ENCODE results near the gene ZNF784. TPM values are rescaled to one million over a fixed set of nuclear protein-coding genes. Genes with fewer than 3 reads are reported as not detected.

Gene ZNF784
- total and polyA plus RNA-seq, 2 of the 13 experiments (the other 11 are each of a cell fraction or from before 2014, with no cell fraction given) = 4.1 to 4.2 TPM

- no peak for TF ChIP-seq TRIM24 (CRISPR knock-in tag; IDR thresholded peaks at IDR 0.05)
- TF ChIP-seq IKZF4 (CRISPR knock-in tag; IDR thresholded peaks at IDR 0.05; ENCODE audit: borderline replicate concordance, low read depth, not compliant biosample characterization) = no peak
- TF ChIP-seq ZNF546 (CRISPR knock-in tag; conservative IDR thresholded peaks at IDR 0.05) = no peak
- no peak for TF ChIP-seq ZBTB40 (IDR thresholded peaks at IDR 0.05)
- no peak for TF ChIP-seq ZBTB40 (CRISPR knock-in tag; IDR thresholded peaks at IDR 0.05)
- TF ChIP-seq BORCS8-MEF2B (CRISPR knock-in tag; IDR thresholded peaks at IDR 0.05) = no peak
- TF ChIP-seq NAIF1 (CRISPR knock-in tag; IDR thresholded peaks at IDR 0.05; ENCODE audit: borderline replicate concordance) = no peak
- no peak for TF ChIP-seq ZNF512 (CRISPR knock-in tag; IDR thresholded peaks at IDR 0.05)
- TF ChIP-seq SSRP1 (CRISPR knock-in tag; IDR thresholded peaks at IDR 0.05) = no peak
- peak; percentile 59; the same call in 1 of the 2 replicates for TF ChIP-seq CREM (IDR thresholded peaks at IDR 0.05)
- no peak for TF ChIP-seq CREM (CRISPR knock-in tag; IDR thresholded peaks at IDR 0.05)
- no peak for TF ChIP-seq ZBED4 (CRISPR knock-in tag; IDR thresholded peaks at IDR 0.05; ENCODE audit: borderline replicate concordance)
These were observed 29.4 kb upstream of the ZNF784 start (continued) for GRCh38 chr19:55653651-55654322.

All from HepG2 (cell line).